HepG2 (cell line): ENCODE measurements around the gene MTCH1. TPM values are rescaled to one million over a fixed set of nuclear protein-coding genes. Genes with fewer than 3 reads are reported as not detected.

ENCODE experiments used
- ATAC-seq: fragments of 200-7000 bp; cut with Tn5 transposase; 3 replicates; pipeline ENCODE4 v1.9.1; 2020; ENCODE audit warnings: mild to moderate bottlenecking, moderate library complexity
- BruUV-seq: library from RNA; stranded (reverse); fragments of 400-500 nt; replicated peaks from 2 replicates; lab custom pipeline; 2021; lab: Mats Ljungman, UMichigan
- CTCF ChIA-PET: fragments of 300-600 bp; formaldehyde crosslinking; extraction: SDS; loops from one replicate; lab custom pipeline; 2021; ENCODE audit warnings: low total read pairs, inconsistent platforms, low intra/inter-chr PET ratio; lab: Yijun Ruan, JAX
- POLR2A ChIA-PET: fragments of 350-600 bp; sonication (Branson Sonifier 250); formaldehyde crosslinking; loops from one replicate; lab custom pipeline; 2020; ENCODE audit warnings: antibody characterized with exemption, inconsistent platforms; lab: Yijun Ruan, JAX
- DNase-seq: peaks from one replicate; pipeline ENCODE4 v3.0.0-alpha.2; 2015; ENCODE audit warnings: low spot score
- FAIRE-seq: peaks from 3 replicates; lab custom pipeline; 2011; peaks lifted over from hg19 to GRCh38; lab: Jason Lieb, UNC
- H2AFZ ChIP-seq: one replicate; pipeline ENCODE4 v1.6.1; 2011; ENCODE audit warnings: low read length, inconsistent platforms
- H3K27ac ChIP-seq: fragments of 300-600 bp; 3 replicates; pipeline ENCODE4 v1.8.0; 2011; ENCODE audit warnings: mixed run types, mild to moderate bottlenecking, mixed read lengths, low read length, inconsistent platforms; ENCODE audit not compliant: insufficient read depth; ENCODE audit errors: extremely low read length
- H3K27me3 ChIP-seq, 2 experiments: fragments of 200-600 bp in 1 of 2; 2 replicates in 1 of 2; 3 replicates in 1 of 2; pipeline versions ENCODE4 v1.6.0 to v1.8.0; 2011; ENCODE audit warnings: low read length in 2 of 2, mild to moderate bottlenecking in 2 of 2, moderate library complexity in 2 of 2, inconsistent platforms in 1 of 2; ENCODE audit not compliant: insufficient read depth in 2 of 2, control insufficient read depth in 1 of 2
- H3K36me3 ChIP-seq, 2 experiments: fragments of 200-600 bp in 1 of 2; replicated peaks in 1 of 2; 2 replicates in 1 of 2; 3 replicates in 1 of 2; pipeline versions ENCODE4 v1.5.1 to v1.8.0; 2011; ENCODE audit warnings: low read length in 2 of 2, inconsistent platforms in 1 of 2; ENCODE audit not compliant: insufficient read depth in 2 of 2, control insufficient read depth in 1 of 2
- H3K4me1 ChIP-seq: 2 replicates; pipeline ENCODE4 v1.5.1; 2012; ENCODE audit warnings: low read length, inconsistent platforms; ENCODE audit not compliant: insufficient read depth
- H3K4me2 ChIP-seq: 2 replicates; pipeline ENCODE4 v1.6.0; 2011; ENCODE audit warnings: low read depth, low read length, inconsistent platforms
- H3K4me3 ChIP-seq, 3 experiments: fragments of 200-600 bp in 1 of 3; sonication (generic), shearing (Covaris generic) in 1 of 3; replicated peaks in 1 of 3; 2 replicates each; pipeline ENCODE4 v1.5.1; 2011 to 2016; ENCODE audit warnings: low read length in 3 of 3, inconsistent platforms in 2 of 3, low read depth in 2 of 3, mild to moderate bottlenecking in 2 of 3, control low read depth in 1 of 3, mixed read lengths in 1 of 3; ENCODE audit not compliant: insufficient read depth in 1 of 3
- H3K79me2 ChIP-seq: one replicate; pipeline ENCODE4 v1.6.1; 2011; ENCODE audit warnings: low read length, inconsistent platforms; ENCODE audit not compliant: insufficient read depth
- H3K9ac ChIP-seq: 2 replicates; pipeline ENCODE4 v1.6.0; 2011; ENCODE audit warnings: mild to moderate bottlenecking, low read depth, low read length, inconsistent platforms; ENCODE audit not compliant: insufficient read depth
- H3K9me3 ChIP-seq: 2 replicates; pipeline ENCODE4 v1.5.1; 2012; ENCODE audit warnings: mild to moderate bottlenecking, low read length
- H4K20me1 ChIP-seq: 2 replicates; pipeline ENCODE4 v1.6.0; 2011; ENCODE audit warnings: inconsistent platforms, mild to moderate bottlenecking, low read length, moderate library complexity; ENCODE audit not compliant: insufficient read depth
- ARNT ChIP-seq: fragments of 450-650 bp; IDR thresholded peaks from 2 replicates; pipeline ENCODE4 v1.6.1; 2017
- ATF7 ChIP-seq, 2 experiments: fragments of 450-650 bp in 1 of 2; sonication (generic) in 1 of 2; formaldehyde crosslinking in 1 of 2; IDR thresholded peaks; 2 replicates each; pipeline versions ENCODE4 v1.4.0 to v1.6.1; 2016 to 2020; ENCODE audit warnings: antibody characterized with exemption in 1 of 2, mild to moderate bottlenecking in 1 of 2, missing genetic modification reagents in 1 of 2
- HDAC2 ChIP-seq: sonication (generic); formaldehyde crosslinking; IDR thresholded peaks from 2 replicates; pipeline ENCODE4 v1.4.0; 2020; ENCODE audit warnings: missing genetic modification reagents
- HOXA7 ChIP-seq: sonication (generic); formaldehyde crosslinking; IDR thresholded peaks from 2 replicates; pipeline ENCODE4 v1.8.1; 2022; ENCODE audit warnings: mild to moderate bottlenecking, missing genetic modification reagents, moderate library complexity
- IKZF1 ChIP-seq: fragments of 450-650 bp; IDR thresholded peaks from 2 replicates; pipeline ENCODE4 v1.7.1; 2016
- LCORL ChIP-seq, 2 experiments: fragments of 450-650 bp in 1 of 2; sonication (generic) in 1 of 2; formaldehyde crosslinking in 1 of 2; IDR thresholded peaks; 2 replicates each; pipeline versions ENCODE4 v1.5.0 to v1.6.1; 2017 to 2020; ENCODE audit warnings: antibody characterized with exemption in 1 of 2, missing genetic modification reagents in 1 of 2
- NBN ChIP-seq: fragments of 450-650 bp; conservative IDR thresholded peaks from 2 replicates; pipeline ENCODE4 v1.6.1; 2017
- SP1 ChIP-seq, 2 experiments: fragments of 450-650 bp in 1 of 2; sonication (generic) in 1 of 2; formaldehyde crosslinking in 1 of 2; IDR thresholded peaks; 2 replicates each; pipeline versions ENCODE4 v1.4.0 to v1.6.1; 2016 to 2020; ENCODE audit warnings: missing genetic modification reagents in 1 of 2
- ZNF790 ChIP-seq: sonication (generic); formaldehyde crosslinking; IDR thresholded peaks from 2 replicates; pipeline ENCODE4 v1.8.0; 2022; ENCODE audit warnings: missing genetic modification reagents, mild to moderate bottlenecking, borderline replicate concordance
- WGBS: methylation state at CpG from one replicate; pipeline ENCODE4 v1.1.6; 2017; ENCODE audit warnings: low lambda C conversion rate; 5-methylcytosine and 5-hydroxymethylcytosine counted together
- in situ Hi-C: cut with HindIII; loops from 2 replicates; pipeline ENCODE4 v1.10.0; 2017; ENCODE audit warnings: low pct_unique_long_range_greater_than_20kb; ENCODE audit not compliant: extremely low pct_ligation_motif_present
- intact Hi-C: fragments of 100-400 bp; cut with micrococcal nuclease; formaldehyde crosslinking; loops from one replicate; pipeline ENCODE4 v1.10.0; 2022; ENCODE audit not compliant: unreplicated experiment
- polyA plus RNA-seq, 8 experiments: library from polyadenylated mRNA; depleted of rRNA in 3 of 8; stranded (reverse) in 7 of 8; unstranded in 1 of 8; fragments of >200 nt; fragmentation: Illumina TruSeq in 4 of 8; extraction: Trizol in 4 of 8; gene quantifications; 2 replicates each; pipeline versions ENCODE4 v1.2.1 to v1.2.3, GENCODE V29; 2011 to 2016; ENCODE audit warnings: low read depth in 4 of 8, missing spikeins in 1 of 8, mixed read lengths in 1 of 8; ENCODE audit not compliant: insufficient read depth in 1 of 8
- total RNA-seq, 5 experiments: library from RNA; depleted of rRNA; stranded (reverse); fragments of >200 nt; fragmentation: Illumina TruSeq; extraction: Trizol; gene quantifications; 2 replicates each; pipeline ENCODE4 v1.2.3, GENCODE V29; 2016; ENCODE audit warnings: low read depth in 1 of 5
- TF ChIP-seq, protein P1 (sequence below): sonication (generic); formaldehyde crosslinking; IDR thresholded peaks from 2 replicates; pipeline ENCODE4 v1.4.0; 2020; ENCODE audit warnings: mild to moderate bottlenecking, low read depth, missing genetic modification reagents
- TF ChIP-seq, protein P2 (sequence below), 2 experiments: sonication (generic) in 1 of 2; formaldehyde crosslinking in 1 of 2; IDR thresholded peaks; 2 replicates each; pipeline versions ENCODE4 v1.4.0 to v1.6.1; 2018 to 2020; ENCODE audit warnings: missing genetic modification reagents in 2 of 2, borderline replicate concordance in 1 of 2, low read depth in 1 of 2, mild to moderate bottlenecking in 1 of 2, missing biosample characterization in 1 of 2
- TF ChIP-seq, protein P3 (sequence below): fragments of 450-650 bp; IDR thresholded peaks from 2 replicates; pipeline ENCODE4 v1.6.1; 2016

The MTCH1 gene
- total and polyA plus RNA-seq, 2 of the 13 experiments (the other 11 are each of a cell fraction or from before 2014, with no cell fraction given): 86.2 to 144 TPM

GRCh38 chr6:37021356-37022129 is 35.5 kb upstream of the MTCH1 start (continued):
- TF ChIP-seq, protein P1, sequence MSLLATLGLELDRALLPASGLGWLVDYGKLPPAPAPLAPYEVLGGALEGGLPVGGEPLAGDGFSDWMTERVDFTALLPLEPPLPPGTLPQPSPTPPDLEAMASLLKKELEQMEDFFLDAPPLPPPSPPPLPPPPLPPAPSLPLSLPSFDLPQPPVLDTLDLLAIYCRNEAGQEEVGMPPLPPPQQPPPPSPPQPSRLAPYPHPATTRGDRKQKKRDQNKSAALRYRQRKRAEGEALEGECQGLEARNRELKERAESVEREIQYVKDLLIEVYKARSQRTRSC: no peak
- TF ChIP-seq ZNF790 (CRISPR knock-in tag): no peak
- TF ChIP-seq, protein P2, sequence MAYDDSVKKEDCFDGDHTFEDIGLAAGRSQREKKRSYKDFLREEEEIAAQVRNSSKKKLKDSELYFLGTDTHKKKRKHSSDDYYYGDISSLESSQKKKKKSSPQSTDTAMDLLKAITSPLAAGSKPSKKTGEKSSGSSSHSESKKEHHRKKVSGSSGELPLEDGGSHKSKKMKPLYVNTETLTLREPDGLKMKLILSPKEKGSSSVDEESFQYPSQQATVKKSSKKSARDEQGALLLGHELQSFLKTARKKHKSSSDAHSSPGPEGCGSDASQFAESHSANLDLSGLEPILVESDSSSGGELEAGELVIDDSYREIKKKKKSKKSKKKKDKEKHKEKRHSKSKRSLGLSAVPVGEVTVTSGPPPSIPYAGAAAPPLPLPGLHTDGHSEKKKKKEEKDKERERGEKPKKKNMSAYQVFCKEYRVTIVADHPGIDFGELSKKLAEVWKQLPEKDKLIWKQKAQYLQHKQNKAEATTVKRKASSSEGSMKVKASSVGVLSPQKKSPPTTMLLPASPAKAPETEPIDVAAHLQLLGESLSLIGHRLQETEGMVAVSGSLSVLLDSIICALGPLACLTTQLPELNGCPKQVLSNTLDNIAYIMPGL (CRISPR knock-in tag; IDR thresholded peaks at IDR 0.05; ENCODE audit: borderline replicate concordance in 1 of 2, low read depth in 1 of 2): no peak
- no peak for TF ChIP-seq HDAC2

DNA sequence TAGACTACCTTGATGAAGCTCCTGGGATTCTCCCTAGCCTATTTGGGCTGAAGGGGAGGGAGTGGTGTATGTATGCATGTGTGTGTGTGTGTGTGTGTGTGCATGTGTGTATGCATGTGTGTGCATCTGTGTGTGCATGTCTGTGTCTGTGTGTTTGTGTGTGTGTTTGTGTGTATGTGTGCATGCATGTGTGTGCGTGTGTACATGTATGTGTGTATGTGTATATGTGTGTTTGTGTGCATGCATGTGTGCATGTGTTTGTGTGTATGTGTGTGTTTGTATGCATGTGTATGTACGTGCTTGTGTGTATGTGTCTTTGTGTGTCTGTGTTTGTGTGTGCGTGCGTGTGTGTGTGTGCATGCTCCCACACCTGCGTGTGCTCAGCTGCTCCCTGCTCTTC is 34.8 kb upstream of the MTCH1 start:
- H3K79me2 ChIP-seq: no peaks in the 10 kb centered on the region
- H3K4me1 ChIP-seq: peaks cover 60% of the 10 kb centered on the region
- H3K9me3 ChIP-seq: no peaks in the 10 kb centered on the region
- in situ Hi-C loops: loop anchor here (5.0 to 10.0 kb wide), 2 partner anchors 154 to 186 kb away; partner anchors contain the start of gene PIM1
- H3K4me3 ChIP-seq: no peak overlapping the region
- FAIRE-seq: no peak
- peaks cover under 1 to 16% of the 10 kb centered on the region in 2 experiments; a peak in 4 of 5 replicates for H3K27me3 ChIP-seq
- intact Hi-C loops: no loop called here
- no peak overlapping the region for H3K9ac ChIP-seq
- ChIA-PET CTCF (interaction anchor here (1.9 to 7.8 kb wide), 2 partner anchors 8 to 188 kb away, joined by 4 to 268 read pairs; no protein-coding TSS in a partner anchor), POLR2A (no interaction called here)
- no peak overlapping the region for H3K4me2 ChIP-seq
- no peak for DNase-seq
- ATAC-seq: no peak
- no peak overlapping the region for H3K27ac ChIP-seq
- no TSS peak for BruUV-seq
- 76% methylated on average over 5 of the region's 5 CpGs for WGBS
- H4K20me1 ChIP-seq: no peaks in the 10 kb centered on the region
- no peaks in the 10 kb centered on the region for H3K36me3 ChIP-seq
- no peak overlapping the region for H2AFZ ChIP-seq
- peak; percentile 18; the same call in 1 of the 2 replicates for TF ChIP-seq ATF7 (IDR thresholded peaks at IDR 0.05)
- TF ChIP-seq ATF7 (CRISPR knock-in tag; IDR thresholded peaks at IDR 0.05): no peak
- TF ChIP-seq SP1 (IDR thresholded peaks at IDR 0.05): peak; percentile 72; the same call in 1 of the 2 replicates
- TF ChIP-seq SP1 (CRISPR knock-in tag; IDR thresholded peaks at IDR 0.05): no peak
- 0 out of 2 replicates have a peak, but pooled peaks have one; percentile 44 for TF ChIP-seq NBN
- TF ChIP-seq, protein P3, sequence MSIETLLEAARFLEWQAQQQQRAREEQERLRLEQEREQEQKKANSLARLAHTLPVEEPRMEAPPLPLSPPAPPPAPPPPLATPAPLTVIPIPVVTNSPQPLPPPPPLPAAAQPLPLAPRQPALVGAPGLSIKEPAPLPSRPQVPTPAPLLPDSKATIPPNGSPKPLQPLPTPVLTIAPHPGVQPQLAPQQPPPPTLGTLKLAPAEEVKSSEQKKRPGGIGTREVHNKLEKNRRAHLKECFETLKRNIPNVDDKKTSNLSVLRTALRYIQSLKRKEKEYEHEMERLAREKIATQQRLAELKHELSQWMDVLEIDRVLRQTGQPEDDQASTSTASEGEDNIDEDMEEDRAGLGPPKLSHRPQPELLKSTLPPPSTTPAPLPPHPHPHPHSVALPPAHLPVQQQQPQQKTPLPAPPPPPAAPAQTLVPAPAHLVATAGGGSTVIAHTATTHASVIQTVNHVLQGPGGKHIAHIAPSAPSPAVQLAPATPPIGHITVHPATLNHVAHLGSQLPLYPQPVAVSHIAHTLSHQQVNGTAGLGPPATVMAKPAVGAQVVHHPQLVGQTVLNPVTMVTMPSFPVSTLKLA: peak; percentile 87
- peak; percentile 51; the same call in 1 of the 2 replicates for TF ChIP-seq LCORL (IDR thresholded peaks at IDR 0.05)
- no peak for TF ChIP-seq LCORL (CRISPR knock-in tag; IDR thresholded peaks at IDR 0.05)
- TF ChIP-seq HOXA7 (CRISPR knock-in tag): 0 out of 2 replicates have a peak, but pooled peaks have one; percentile 34
- TF ChIP-seq ARNT: peak; percentile 84; the same call in 1 of the 2 replicates
- TF ChIP-seq IKZF1: 0 out of 2 replicates have a peak, but pooled peaks have one; percentile 87
